Suprapubic skin (tissue), 4 donors: ENCODE results near the gene DNAH17. TPM values are rescaled to one million over a fixed set of nuclear protein-coding genes. Genes with fewer than 3 reads are reported as not detected.

ENCODE experiments used
- DNase-seq, 2 donors: peaks; one replicate each; pipeline ENCODE4 v3.0.0-alpha.2; 2019; ENCODE audit warnings: low spot score in 2 of 2
- H3K27ac ChIP-seq: fragments of 200-600 bp; sonication (generic); one replicate; pipeline ENCODE4 v1.5.1; 2019
- H3K27me3 ChIP-seq: fragments of 200-600 bp; sonication (generic); one replicate; pipeline ENCODE4 v1.5.1; 2019
- H3K36me3 ChIP-seq: fragments of 200-600 bp; sonication (generic); one replicate; pipeline ENCODE4 v1.5.1; 2019
- H3K4me1 ChIP-seq: fragments of 200-600 bp; sonication (generic); one replicate; pipeline ENCODE4 v1.5.1; 2019
- H3K4me3 ChIP-seq: fragments of 200-600 bp; sonication (generic); one replicate; pipeline ENCODE4 v1.5.1; 2019; ENCODE audit warnings: mild to moderate bottlenecking
- H3K9me3 ChIP-seq: fragments of 200-600 bp; sonication (generic); one replicate; pipeline ENCODE4 v1.5.1; 2019
- CTCF ChIP-seq, 2 donors: fragments of 200-600 bp in 1 of 2; fragments of 450-650 bp in 1 of 2; sonication (generic) in 1 of 2; IDR thresholded peaks; one replicate each; pipeline ENCODE4 v1.5.1; 2016 to 2019; ENCODE audit warnings: antibody characterized with exemption in 2 of 2, mild to moderate bottlenecking in 1 of 2, moderate library complexity in 1 of 2
- EP300 ChIP-seq: sonication (generic); formaldehyde crosslinking; IDR thresholded peaks from one replicate; pipeline ENCODE4 v1.6.1; 2017; ENCODE audit warnings: antibody characterized with exemption
- POLR2A ChIP-seq, 2 donors: fragments of 450-650 bp; IDR thresholded peaks; one replicate each; pipeline ENCODE4 v1.6.1; 2017; ENCODE audit warnings: antibody characterized with exemption in 2 of 2, mild to moderate bottlenecking in 2 of 2, moderate library complexity in 2 of 2
- POLR2AphosphoS5 ChIP-seq, 3 donors: sonication (generic); formaldehyde crosslinking; IDR thresholded peaks; one replicate each; pipeline ENCODE4 v1.6.1; 2017; ENCODE audit warnings: antibody characterized with exemption in 3 of 3
- WGBS: methylation state at CpG from one replicate; pipeline ENCODE4 v1.1.5; 2018; 5-methylcytosine and 5-hydroxymethylcytosine counted together
- total RNA-seq, 4 donors: library from RNA; depleted of rRNA; stranded (reverse); fragments of >200 nt; gene quantifications; one replicate each; pipeline ENCODE4 v1.1.0, GENCODE V29; 2016

The DNAH17 gene
- total RNA-seq, 4 donors from 2014 or later = 3.7 to 6.7 (median 5.2) TPM

- Histone ChIP-seq H3K27ac (no peak overlapping the region), H3K27me3 (no peaks in the 10 kb centered on the region), H3K36me3 (no peaks in the 10 kb centered on the region), H3K4me3 (no peak overlapping the region), H3K4me1 (no peaks in the 10 kb centered on the region), H3K9me3 (no peaks in the 10 kb centered on the region)
- TF ChIP-seq CTCF (IDR thresholded peaks at IDR 0.05) = no peak
- TF ChIP-seq EP300 = no peak
- TF ChIP-seq POLR2AphosphoS5 (IDR thresholded peaks at IDR 0.05) = no peak
- no peak for TF ChIP-seq POLR2A (IDR thresholded peaks at IDR 0.05)
- no peak for DNase-seq
- 68% methylated on average over 2 of the region's 2 CpGs for WGBS
Measured at GRCh38 chr17:78517421-78517820, 59.8 kb downstream of the DNAH17 start.

- Histone ChIP-seq H3K27ac (no peak overlapping the region), H3K4me1 (no peaks in the 10 kb centered on the region), H3K9me3 (no peaks in the 10 kb centered on the region), H3K27me3 (no peaks in the 10 kb centered on the region), H3K4me3 (no peak overlapping the region), H3K36me3 (no peaks in the 10 kb centered on the region)
- DNase-seq = no peak
- no peak for TF ChIP-seq EP300
- no peak for TF ChIP-seq POLR2A (IDR thresholded peaks at IDR 0.05)
- WGBS = 81% methylated on average over 4 of the region's 4 CpGs
Measured at GRCh38 chr17:78515480-78515879, 61.7 kb downstream of the DNAH17 start.

GRCh38 chr17:78514521-78514920, 62.7 kb downstream of the DNAH17 start:
- no peak for DNase-seq
- Histone ChIP-seq H3K4me3 (no peak overlapping the region), H3K27me3 (no peaks in the 10 kb centered on the region), H3K9me3 (no peaks in the 10 kb centered on the region), H3K27ac (no peak overlapping the region), H3K4me1 (no peaks in the 10 kb centered on the region), H3K36me3 (no peaks in the 10 kb centered on the region)
- WGBS = 95% methylated on average over 18 of the region's 18 CpGs
- TF ChIP-seq CTCF (IDR thresholded peaks at IDR 0.05) = no peak
- no peak for TF ChIP-seq POLR2A (IDR thresholded peaks at IDR 0.05)
- TF ChIP-seq EP300 = no peak
- no peak for TF ChIP-seq POLR2AphosphoS5 (IDR thresholded peaks at IDR 0.05)

- Histone ChIP-seq H3K4me1 (no peaks in the 10 kb centered on the region), H3K27me3 (no peaks in the 10 kb centered on the region), H3K4me3 (no peak overlapping the region), H3K9me3 (no peaks in the 10 kb centered on the region), H3K27ac (no peak overlapping the region), H3K36me3 (no peaks in the 10 kb centered on the region)
- 77% methylated on average over 4 of the region's 4 CpGs for whole genome bisulfite sequencing
- TF ChIP-seq POLR2A (IDR thresholded peaks at IDR 0.05) (no peak), POLR2AphosphoS5 (IDR thresholded peaks at IDR 0.05) (no peak), CTCF (IDR thresholded peaks at IDR 0.05) (no peak)
- DNase-seq = no peak
Measured at GRCh38 chr17:78512976-78513375, 64.2 kb downstream of the DNAH17 start.

GRCh38 chr17:78510141-78511075, 66.8 kb downstream of the DNAH17 start:
- H3K27me3 ChIP-seq = peaks cover 6% of the 10 kb centered on the region
- no peaks in the 10 kb centered on the region for H3K9me3 ChIP-seq
- no peak for DNase-seq
- no peak overlapping the region for H3K4me3 ChIP-seq
- TF ChIP-seq EP300 = no peak
- no peak for TF ChIP-seq POLR2AphosphoS5 (IDR thresholded peaks at IDR 0.05)
- no peak for TF ChIP-seq POLR2A (IDR thresholded peaks at IDR 0.05)
- TF ChIP-seq CTCF (IDR thresholded peaks at IDR 0.05) = no peak
- H3K4me1 ChIP-seq = no peaks in the 10 kb centered on the region
- H3K36me3 ChIP-seq = no peaks in the 10 kb centered on the region
- 90% methylated on average over 28 of the region's 28 CpGs for WGBS
- no peak overlapping the region for H3K27ac ChIP-seq
